Natural killer cell (primary cell): ENCODE results near the gene FRMPD2. TPM values are rescaled to one million over a fixed set of nuclear protein-coding genes. Genes with fewer than 3 reads are reported as not detected.
"Not testable (repeated sequence)": the region's sequence is repeated elsewhere in the genome, so short reads cannot be mapped to it uniquely, and the experiment has no call there.

Experiments
- ATAC-seq, 3 donors: fragments of 150-1000 bp in 2 of 3; fragments of 200-7000 bp in 1 of 3; cut with Tn5 transposase; 1 replicate in 1 of 3; 2 replicates in 2 of 3; pipeline ENCODE4 v1.10.0; 2021; ENCODE audit warnings: mild to moderate bottlenecking in 2 of 3, moderate library complexity in 2 of 3
- DNase-seq, 2 donors: peaks; one replicate each; pipeline versions ENCODE4 v3.0.0 to v3.0.0-alpha.2; 2013 to 2021; ENCODE audit warnings: mixed read lengths in 1 of 2
- H3K27ac ChIP-seq: one replicate; pipeline ENCODE4 v1.5.1; 2013; ENCODE audit warnings: mild to moderate bottlenecking, low read length
- H3K27me3 ChIP-seq: one replicate; pipeline ENCODE4 v1.6.1; 2013; ENCODE audit warnings: low read length; ENCODE audit not compliant: control insufficient read depth, insufficient read depth
- H3K36me3 ChIP-seq: one replicate; pipeline ENCODE4 v1.6.1; 2013; ENCODE audit warnings: low read length; ENCODE audit not compliant: control insufficient read depth, insufficient read depth
- H3K4me1 ChIP-seq: one replicate; pipeline ENCODE4 v1.6.1; 2013; ENCODE audit warnings: low read length; ENCODE audit not compliant: control insufficient read depth, insufficient read depth
- H3K4me3 ChIP-seq: one replicate; pipeline ENCODE4 v1.5.1; 2013; ENCODE audit warnings: low read length
- H3K9me3 ChIP-seq: one replicate; pipeline ENCODE4 v1.6.1; 2013; ENCODE audit warnings: low read length; ENCODE audit not compliant: control insufficient read depth, insufficient read depth
- H3K27ac Mint-ChIP-seq, 2 donors: one replicate each; pipeline ENCODE4 v1.8.0; 2022; ENCODE audit warnings: mild to moderate bottlenecking in 2 of 2, mixed read lengths in 2 of 2, moderate library complexity in 1 of 2
- H3K27me3 Mint-ChIP-seq, 2 donors: one replicate each; pipeline ENCODE4 v1.8.0; 2022; ENCODE audit warnings: low read depth in 2 of 2, mixed read lengths in 2 of 2
- H3K36me3 Mint-ChIP-seq: one replicate; pipeline ENCODE4 v1.8.0; 2022; ENCODE audit warnings: mixed read lengths
- H3K4me1 Mint-ChIP-seq, 2 donors: one replicate each; pipeline ENCODE4 v1.8.0; 2022; ENCODE audit warnings: mixed read lengths in 2 of 2
- H3K4me3 Mint-ChIP-seq: one replicate; pipeline ENCODE4 v1.8.0; 2022; ENCODE audit warnings: mild to moderate bottlenecking, moderate library complexity, mixed read lengths
- H3K9me3 Mint-ChIP-seq, 2 donors: one replicate each; pipeline ENCODE4 v1.8.0; 2022; ENCODE audit warnings: mixed read lengths in 2 of 2
- WGBS: methylation state at CpG from one replicate; pipeline ENCODE4 v1.1.7; 2013; ENCODE audit warnings: missing lambda C conversion rate; ENCODE audit not compliant: insufficient coverage; 5-methylcytosine and 5-hydroxymethylcytosine counted together
- intact Hi-C: fragments of 100-400 bp; cut with micrococcal nuclease; formaldehyde crosslinking; loops from one replicate; pipeline ENCODE4 v1.14.2; 2022
- total RNA-seq, 4 donors: library from RNA; stranded (reverse); fragments of 120-200 nt in 1 of 4; gene quantifications; one replicate each; pipeline versions ENCODE4 v1.2.3 to v1.2.4, GENCODE V29; 2013 to 2022

FRMPD2 gene
- total RNA-seq, 3 donors from 2014 or later (not counting 1 experiment from before 2014, with no cell fraction given) = 0.20 TPM; not detected in 2

DNA sequence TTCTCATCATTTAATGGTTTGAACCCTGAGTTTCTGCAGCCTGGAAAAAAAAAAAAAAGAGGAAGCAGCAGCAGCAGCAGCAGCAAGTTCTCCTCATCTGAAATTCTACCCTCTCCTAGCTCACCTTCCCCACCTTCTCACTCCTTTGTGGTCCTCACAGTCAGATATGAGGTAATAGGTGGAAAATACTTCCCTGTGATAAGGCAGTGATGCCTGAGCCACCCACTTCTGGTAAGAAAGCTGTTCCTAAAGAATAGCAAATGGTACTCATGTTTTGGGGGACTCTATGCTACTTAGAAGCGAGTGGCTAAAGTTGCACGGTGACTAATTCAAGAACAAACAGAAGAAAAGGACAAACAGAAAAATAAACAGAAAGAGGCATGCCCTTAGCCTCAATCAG, 148.2 kb downstream of the FRMPD2 start:
- H3K36me3 ChIP-seq, H3K4me1 Mint-ChIP-seq, H3K4me3 Mint-ChIP-seq, H3K4me1 ChIP-seq, H3K27me3 Mint-ChIP-seq, DNase-seq, intact Hi-C loops, H3K4me3 ChIP-seq, H3K9me3 ChIP-seq, H3K36me3 Mint-ChIP-seq, H3K27ac ChIP-seq, H3K27me3 ChIP-seq, H3K27ac Mint-ChIP-seq, ATAC-seq, H3K9me3 Mint-ChIP-seq: not testable (repeated sequence)
- WGBS = no CpG with 5 or more reads among the region's 2 CpGs

DNA sequence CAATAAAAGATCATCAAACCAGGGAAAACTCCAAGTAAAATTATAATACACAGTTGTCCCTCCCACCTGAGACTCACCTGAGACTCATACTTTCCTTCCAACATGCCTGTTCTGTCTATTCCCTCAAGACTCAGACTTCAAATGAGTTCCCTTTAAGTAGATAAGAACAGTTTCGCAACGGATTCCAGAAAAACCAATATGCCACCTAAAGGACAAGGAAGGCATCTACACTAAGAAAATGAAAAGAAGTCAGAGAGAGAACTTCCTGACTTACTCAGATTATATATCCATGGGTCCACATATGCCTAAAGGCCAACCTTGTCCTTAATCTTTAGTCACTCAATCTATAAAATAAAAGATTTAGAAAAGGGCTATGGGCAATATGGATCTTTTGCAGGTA, 148.9 kb downstream of the FRMPD2 start:
- ATAC-seq, H3K36me3 Mint-ChIP-seq, H3K36me3 ChIP-seq, H3K9me3 ChIP-seq, H3K27ac ChIP-seq, DNase-seq, H3K4me1 ChIP-seq, H3K4me3 ChIP-seq, H3K4me3 Mint-ChIP-seq, H3K27me3 ChIP-seq, H3K27me3 Mint-ChIP-seq, H3K27ac Mint-ChIP-seq, intact Hi-C loops, H3K9me3 Mint-ChIP-seq, H3K4me1 Mint-ChIP-seq: not testable (repeated sequence)
- WGBS = no CpG with 5 or more reads among the region's 2 CpGs

DNA sequence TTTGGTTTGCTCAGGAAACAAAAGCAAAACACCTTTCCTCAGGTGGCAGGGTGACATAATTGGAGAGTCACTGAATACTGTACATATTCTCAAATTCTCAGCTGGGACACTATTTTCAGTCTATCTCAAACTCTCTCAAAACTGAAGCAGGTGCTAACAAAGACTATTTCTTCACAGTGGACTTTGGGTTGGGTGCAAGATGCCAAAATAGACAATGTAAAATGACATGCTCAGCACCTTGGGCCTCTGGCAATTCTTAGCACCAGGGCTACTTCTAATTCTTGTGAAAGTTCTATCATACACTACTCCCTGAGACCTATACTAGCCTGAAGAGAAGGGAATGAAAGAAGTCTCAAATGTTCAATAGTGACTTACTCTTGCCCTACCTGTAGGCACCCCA, 151.9 kb downstream of the FRMPD2 start:
- ATAC-seq, intact Hi-C loops, H3K4me3 Mint-ChIP-seq, H3K27ac Mint-ChIP-seq, H3K36me3 ChIP-seq, H3K27me3 ChIP-seq, H3K4me1 Mint-ChIP-seq, H3K36me3 Mint-ChIP-seq, H3K27ac ChIP-seq, H3K4me3 ChIP-seq, DNase-seq, H3K27me3 Mint-ChIP-seq, H3K4me1 ChIP-seq, H3K9me3 Mint-ChIP-seq, H3K9me3 ChIP-seq: not testable (repeated sequence)

DNA sequence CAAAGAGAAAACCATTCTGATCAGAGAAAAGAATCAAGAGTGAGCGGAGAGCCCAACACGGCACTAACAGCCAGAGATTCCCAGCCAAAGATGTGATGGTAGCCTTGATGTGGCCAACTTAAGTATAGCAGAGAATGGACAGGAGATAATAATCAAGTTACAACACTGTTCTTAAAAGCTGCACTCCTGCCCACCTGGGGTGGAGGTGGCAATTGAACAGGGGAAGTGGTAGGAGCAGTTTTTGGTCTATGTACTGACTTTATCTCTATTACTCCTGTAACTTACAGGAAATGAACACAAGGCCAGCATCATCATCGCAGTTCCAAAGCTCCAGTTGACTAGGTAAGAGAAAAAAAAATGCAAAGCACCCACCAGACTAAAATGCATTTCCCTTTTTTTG, 164.2 kb downstream of the FRMPD2 start:
- ATAC-seq, intact Hi-C loops, H3K4me1 ChIP-seq, H3K36me3 Mint-ChIP-seq, DNase-seq, H3K9me3 Mint-ChIP-seq, H3K27ac ChIP-seq, H3K27ac Mint-ChIP-seq, H3K9me3 ChIP-seq, H3K27me3 Mint-ChIP-seq, H3K27me3 ChIP-seq, H3K4me1 Mint-ChIP-seq, H3K36me3 ChIP-seq, H3K4me3 Mint-ChIP-seq, H3K4me3 ChIP-seq: not testable (repeated sequence)
- no CpG with 5 or more reads among the region's 3 CpGs for WGBS

Other genes starting within 250 kb of the FRMPD2 start
- 10 to 100 TPM; 37.3 to 44.5 (median 40.8) TPM for gene MAPK8, start 32.0 kb upstream of the FRMPD2 start, total RNA-seq